Mammary epithelial cell (primary cell): Measurements from ENCODE around the gene KIF7.

Experiments
- EZH2 ChIP-seq: IDR thresholded peaks from 2 replicates; pipeline ENCODE4 v1.6.1; 2012; ENCODE audit warnings: low read length, inconsistent platforms, borderline replicate concordance
- TF ChIP-seq, protein P1 (sequence below), 2 donors: IDR thresholded peaks in 1 of 2; conservative IDR thresholded peaks in 1 of 2; 2 replicates each; pipeline ENCODE4 v1.5.1; 2011 to 2012; ENCODE audit warnings: inconsistent platforms in 2 of 2, low read length in 2 of 2, mild to moderate bottlenecking in 2 of 2, control low read depth in 1 of 2, low read depth in 1 of 2; ENCODE audit not compliant: insufficient read depth in 1 of 2; ENCODE audit errors: extremely low read depth in 1 of 2

DNA sequence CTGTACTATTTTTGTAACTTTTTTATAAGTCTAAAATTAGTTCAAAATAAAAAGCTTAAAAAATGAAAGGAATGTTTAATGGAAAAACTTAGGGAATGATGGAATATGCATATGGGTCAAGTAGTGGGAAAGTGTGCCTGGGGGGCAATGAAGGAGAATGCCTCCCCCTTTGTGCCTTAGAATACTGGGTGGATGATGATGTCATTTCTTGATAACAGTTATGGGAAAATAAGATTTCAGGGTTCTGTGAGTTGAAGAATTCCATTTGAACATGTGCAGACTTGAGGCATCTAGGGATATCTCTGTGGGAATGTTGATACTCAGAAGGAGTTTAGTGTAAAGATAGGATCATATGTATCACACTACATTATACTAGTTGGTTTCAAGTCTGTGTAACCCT is 49.1 kb upstream of the KIF7 start:
- TF ChIP-seq, protein P1, sequence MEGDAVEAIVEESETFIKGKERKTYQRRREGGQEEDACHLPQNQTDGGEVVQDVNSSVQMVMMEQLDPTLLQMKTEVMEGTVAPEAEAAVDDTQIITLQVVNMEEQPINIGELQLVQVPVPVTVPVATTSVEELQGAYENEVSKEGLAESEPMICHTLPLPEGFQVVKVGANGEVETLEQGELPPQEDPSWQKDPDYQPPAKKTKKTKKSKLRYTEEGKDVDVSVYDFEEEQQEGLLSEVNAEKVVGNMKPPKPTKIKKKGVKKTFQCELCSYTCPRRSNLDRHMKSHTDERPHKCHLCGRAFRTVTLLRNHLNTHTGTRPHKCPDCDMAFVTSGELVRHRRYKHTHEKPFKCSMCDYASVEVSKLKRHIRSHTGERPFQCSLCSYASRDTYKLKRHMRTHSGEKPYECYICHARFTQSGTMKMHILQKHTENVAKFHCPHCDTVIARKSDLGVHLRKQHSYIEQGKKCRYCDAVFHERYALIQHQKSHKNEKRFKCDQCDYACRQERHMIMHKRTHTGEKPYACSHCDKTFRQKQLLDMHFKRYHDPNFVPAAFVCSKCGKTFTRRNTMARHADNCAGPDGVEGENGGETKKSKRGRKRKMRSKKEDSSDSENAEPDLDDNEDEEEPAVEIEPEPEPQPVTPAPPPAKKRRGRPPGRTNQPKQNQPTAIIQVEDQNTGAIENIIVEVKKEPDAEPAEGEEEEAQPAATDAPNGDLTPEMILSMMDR (conservative IDR thresholded peaks at IDR 0.05 in 1 of 2, IDR thresholded peaks at IDR 0.05 in 1 of 2; ENCODE audit: extremely low read depth in 1 of 2, insufficient read depth in 1 of 2, low read depth in 1 of 2, low read length in 2 of 2): no peak
- no peak for TF ChIP-seq EZH2
